Activated naive CD4-positive, alpha-beta T cell treated with anti-CD3 and anti-CD28 coated beads for 36 hours (primary cell): ENCODE data around the gene CDH12. TPM values are rescaled to one million over a fixed set of nuclear protein-coding genes. Genes with fewer than 3 reads are reported as not detected.

Experiments
- CTCF ChIA-PET: fragments of 350-600 bp; sonication (Branson Sonifier 250); formaldehyde crosslinking; loops from one replicate; lab custom pipeline; 2021; ENCODE audit warnings: antibody characterized with exemption; lab: Charles Lee
- DNase-seq: peaks from one replicate; pipeline ENCODE4 v3.0.0-alpha.2; 2020
- H3K27ac Mint-ChIP-seq: one replicate; pipeline ENCODE4 v1.8.0; 2021; ENCODE audit warnings: mild to moderate bottlenecking, mixed read lengths
- H3K27me3 Mint-ChIP-seq: one replicate; pipeline ENCODE4 v1.8.0; 2021; ENCODE audit warnings: low read depth, mixed read lengths
- H3K36me3 Mint-ChIP-seq: one replicate; pipeline ENCODE4 v1.8.0; 2021; ENCODE audit warnings: low read depth, mixed read lengths
- H3K4me1 Mint-ChIP-seq: one replicate; pipeline ENCODE4 v1.8.0; 2021; ENCODE audit warnings: low read depth, mixed read lengths
- H3K4me3 Mint-ChIP-seq: one replicate; pipeline ENCODE4 v1.8.0; 2021; ENCODE audit warnings: mild to moderate bottlenecking, moderate library complexity, mixed read lengths
- H3K9me3 Mint-ChIP-seq: one replicate; pipeline ENCODE4 v1.8.0; 2021; ENCODE audit warnings: mixed read lengths
- intact Hi-C: fragments of 100-400 bp; cut with micrococcal nuclease; formaldehyde crosslinking; loops from one replicate; pipeline ENCODE4 v1.15.1; 2023
- total RNA-seq, 2 experiments: library from RNA; stranded (reverse); gene quantifications; one replicate each; pipeline ENCODE4 v1.2.3, GENCODE V29; 2021

Gene CDH12
- total RNA-seq, 2 experiments from 2014 or later: not detected

- H3K36me3 Mint-ChIP-seq: no peaks in the 10 kb centered on the region
- CTCF ChIA-PET: no interaction called here
- intact Hi-C loops: no loop called here
Observed at GRCh38 chr5:21831145-21831787, 1021.9 kb downstream of the CDH12 start.

GRCh38 chr5:21826884-21827283 lies 1026.3 kb downstream of the CDH12 start:
- no peak for DNase-seq
- CTCF ChIA-PET: no interaction called here
- Mint-ChIP-seq H3K4me1 (no peaks in the 10 kb centered on the region), H3K9me3 (peaks cover 6% of the 10 kb centered on the region), H3K27me3 (no peaks in the 10 kb centered on the region), H3K4me3 (no peak overlapping the region), H3K36me3 (no peaks in the 10 kb centered on the region), H3K27ac (no peak overlapping the region)
- intact Hi-C loops: no loop called here

More at GRCh38 chr5:21831145-21831787, 1021.9 kb downstream of the CDH12 start:
- no peak overlapping the region for H3K27ac Mint-ChIP-seq
- no peak overlapping the region for H3K4me3 Mint-ChIP-seq
- no peaks in the 10 kb centered on the region for H3K27me3 Mint-ChIP-seq
- DNase-seq: no peak
- H3K4me1 Mint-ChIP-seq: no peaks in the 10 kb centered on the region
- H3K9me3 Mint-ChIP-seq: no peaks in the 10 kb centered on the region

GRCh38 chr5:21823588-21823987 lies 1029.6 kb downstream of the CDH12 start:
- H3K4me1 Mint-ChIP-seq: no peaks in the 10 kb centered on the region
- H3K27me3 Mint-ChIP-seq: no peaks in the 10 kb centered on the region
- peaks cover 12% of the 10 kb centered on the region for H3K9me3 Mint-ChIP-seq
- intact Hi-C loops: no loop called here
- no peak overlapping the region for H3K4me3 Mint-ChIP-seq
- no peaks in the 10 kb centered on the region for H3K36me3 Mint-ChIP-seq
- DNase-seq: no peak
- no peak overlapping the region for H3K27ac Mint-ChIP-seq
- CTCF ChIA-PET: no interaction called here

- H3K4me3 Mint-ChIP-seq: no peak overlapping the region
- intact Hi-C loops: no loop called here
- DNase-seq: no peak
- H3K4me1 Mint-ChIP-seq: peaks cover 2% of the 10 kb centered on the region
- no peaks in the 10 kb centered on the region for H3K27me3 Mint-ChIP-seq
- CTCF ChIA-PET: no interaction called here
- H3K9me3 Mint-ChIP-seq: peaks cover 12% of the 10 kb centered on the region
- no peaks in the 10 kb centered on the region for H3K36me3 Mint-ChIP-seq
- H3K27ac Mint-ChIP-seq: no peak overlapping the region
Observed at GRCh38 chr5:21823076-21823574, 1030.0 kb downstream of the CDH12 start.

GRCh38 chr5:21820527-21820926 lies 1032.6 kb downstream of the CDH12 start:
- CTCF ChIA-PET: no interaction called here
- H3K27me3 Mint-ChIP-seq: no peaks in the 10 kb centered on the region
- no peak overlapping the region for H3K4me3 Mint-ChIP-seq
- peaks cover 11% of the 10 kb centered on the region for H3K9me3 Mint-ChIP-seq
- peaks cover 2% of the 10 kb centered on the region for H3K4me1 Mint-ChIP-seq
- no peak for DNase-seq
- no peak overlapping the region for H3K27ac Mint-ChIP-seq
- intact Hi-C loops: no loop called here
- no peaks in the 10 kb centered on the region for H3K36me3 Mint-ChIP-seq

- CTCF ChIA-PET: no interaction called here
- no peaks in the 10 kb centered on the region for H3K36me3 Mint-ChIP-seq
- intact Hi-C loops: loop anchor here (5.0 kb wide), 1 partner anchor 1319 kb away; no protein-coding TSS in a partner anchor
Observed at GRCh38 chr5:21818370-21818720, 1034.8 kb downstream of the CDH12 start.

GRCh38 chr5:21817668-21818369 lies 1035.3 kb downstream of the CDH12 start:
- no peak for DNase-seq
- Mint-ChIP-seq H3K27me3 (no peaks in the 10 kb centered on the region), H3K9me3 (peaks cover 6% of the 10 kb centered on the region), H3K36me3 (no peaks in the 10 kb centered on the region), H3K4me1 (peaks cover 2% of the 10 kb centered on the region), H3K27ac (no peak overlapping the region), H3K4me3 (no peak overlapping the region)
- intact Hi-C loops: loop anchor here (5.0 kb wide), 1 partner anchor 1319 kb away; no protein-coding TSS in a partner anchor
- CTCF ChIA-PET: interaction anchor here (0.5 kb wide), 1 partner anchor 1995 kb away, joined by 3 read pairs; no protein-coding TSS in a partner anchor

More at GRCh38 chr5:21818370-21818720, 1034.8 kb downstream of the CDH12 start:
- H3K9me3 Mint-ChIP-seq: peaks cover 6% of the 10 kb centered on the region
- no peak overlapping the region for H3K4me3 Mint-ChIP-seq
- H3K27ac Mint-ChIP-seq: no peak overlapping the region
- DNase-seq: no peak
- H3K27me3 Mint-ChIP-seq: no peaks in the 10 kb centered on the region
- H3K4me1 Mint-ChIP-seq: peaks cover 2% of the 10 kb centered on the region

- Mint-ChIP-seq H3K36me3 (no peaks in the 10 kb centered on the region), H3K9me3 (no peaks in the 10 kb centered on the region)
Observed at GRCh38 chr5:21810737-21811316, 1042.3 kb downstream of the CDH12 start.

GRCh38 chr5:21809611-21810010 lies 1043.5 kb downstream of the CDH12 start:
- H3K27ac Mint-ChIP-seq: no peak overlapping the region
- CTCF ChIA-PET: no interaction called here
- intact Hi-C loops: no loop called here
- H3K4me1 Mint-ChIP-seq: no peaks in the 10 kb centered on the region
- H3K4me3 Mint-ChIP-seq: no peak overlapping the region
- no peak for DNase-seq
- no peaks in the 10 kb centered on the region for H3K9me3 Mint-ChIP-seq
- H3K27me3 Mint-ChIP-seq: no peaks in the 10 kb centered on the region
- H3K36me3 Mint-ChIP-seq: no peaks in the 10 kb centered on the region

More at GRCh38 chr5:21810737-21811316, 1042.3 kb downstream of the CDH12 start:
- intact Hi-C loops: no loop called here
- CTCF ChIA-PET: no interaction called here
- no peaks in the 10 kb centered on the region for H3K27me3 Mint-ChIP-seq
- no peaks in the 10 kb centered on the region for H3K4me1 Mint-ChIP-seq
- no peak overlapping the region for H3K4me3 Mint-ChIP-seq
- no peak for DNase-seq
- H3K27ac Mint-ChIP-seq: no peak overlapping the region

- Mint-ChIP-seq H3K27me3 (no peaks in the 10 kb centered on the region), H3K36me3 (no peaks in the 10 kb centered on the region), H3K4me3 (no peak overlapping the region), H3K4me1 (no peaks in the 10 kb centered on the region), H3K9me3 (peaks cover 2% of the 10 kb centered on the region), H3K27ac (no peak overlapping the region)
- intact Hi-C loops: no loop called here
- DNase-seq: no peak
- CTCF ChIA-PET: no interaction called here
Observed at GRCh38 chr5:21807953-21808352, 1045.2 kb downstream of the CDH12 start.

- H3K27me3 Mint-ChIP-seq: no peaks in the 10 kb centered on the region
Observed at GRCh38 chr5:21806943-21807342, 1046.2 kb downstream of the CDH12 start.

GRCh38 chr5:21806271-21806670 lies 1046.9 kb downstream of the CDH12 start:
- Mint-ChIP-seq H3K36me3 (no peaks in the 10 kb centered on the region), H3K4me1 (no peaks in the 10 kb centered on the region), H3K27me3 (no peaks in the 10 kb centered on the region), H3K9me3 (peaks cover 3% of the 10 kb centered on the region), H3K4me3 (no peak overlapping the region), H3K27ac (no peak overlapping the region)
- no peak for DNase-seq
- intact Hi-C loops: no loop called here
- CTCF ChIA-PET: no interaction called here

More at GRCh38 chr5:21806943-21807342, 1046.2 kb downstream of the CDH12 start:
- Mint-ChIP-seq H3K9me3 (peaks cover 2% of the 10 kb centered on the region), H3K36me3 (no peaks in the 10 kb centered on the region), H3K27ac (no peak overlapping the region), H3K4me1 (no peaks in the 10 kb centered on the region), H3K4me3 (no peak overlapping the region)
- intact Hi-C loops: no loop called here
- CTCF ChIA-PET: interaction anchor here (0.6 kb wide), 1 partner anchor 597 kb away, joined by 3 read pairs; no protein-coding TSS in a partner anchor
- no peak for DNase-seq
